IPS-18a (cell line): ENCODE data around the gene GFAP.

Experiments
- H3K27ac ChIP-seq: one replicate; pipeline ENCODE4 v1.5.1; 2013; ENCODE audit warnings: low read length
- H3K27me3 ChIP-seq: one replicate; pipeline ENCODE4 v1.6.1; 2013; ENCODE audit warnings: mild to moderate bottlenecking, low read length; ENCODE audit not compliant: control insufficient read depth, insufficient read depth
- H3K36me3 ChIP-seq: one replicate; pipeline ENCODE4 v1.6.1; 2013; ENCODE audit warnings: low read depth, low read length; ENCODE audit not compliant: control insufficient read depth
- H3K4me1 ChIP-seq: one replicate; pipeline ENCODE4 v1.6.1; 2013; ENCODE audit warnings: low read depth, low read length; ENCODE audit not compliant: control insufficient read depth
- H3K4me3 ChIP-seq: one replicate; pipeline ENCODE4 v1.5.1; 2013; ENCODE audit warnings: low read length
- H3K9ac ChIP-seq: one replicate; pipeline ENCODE4 v1.6.1; 2013; ENCODE audit warnings: mild to moderate bottlenecking, low read length, moderate library complexity
- H3K9me3 ChIP-seq: one replicate; pipeline ENCODE4 v1.6.1; 2013; ENCODE audit warnings: low read depth, low read length; ENCODE audit not compliant: control insufficient read depth

Gene GFAP

DNA sequence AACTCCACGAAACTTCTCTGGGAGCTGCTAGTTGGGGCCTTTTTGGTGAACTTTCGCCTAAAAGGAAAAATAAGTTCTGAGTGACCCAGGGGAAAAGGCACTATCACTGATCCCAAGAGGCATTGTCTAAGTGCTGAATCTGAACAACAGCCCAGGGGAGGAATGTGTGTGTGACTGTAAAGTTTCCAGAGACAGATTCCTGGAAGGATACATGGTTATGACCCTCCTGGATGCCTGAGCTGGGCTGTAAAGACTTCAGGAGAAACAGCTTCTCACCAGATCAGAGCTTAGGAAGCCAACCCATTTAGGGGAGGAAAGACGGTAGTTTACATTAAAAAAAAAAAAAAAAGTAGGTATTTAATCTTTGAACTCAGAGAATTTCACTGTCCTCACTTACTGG is 47.5 kb downstream of the GFAP start:
- no peak overlapping the region for H3K4me3 ChIP-seq
- no peaks in the 10 kb centered on the region for H3K4me1 ChIP-seq
- H3K27ac ChIP-seq, result no peak overlapping the region
- peaks cover 67% of the 10 kb centered on the region for H3K36me3 ChIP-seq
- no peaks in the 10 kb centered on the region for H3K27me3 ChIP-seq
- no peaks in the 10 kb centered on the region for H3K9me3 ChIP-seq
- no peak overlapping the region for H3K9ac ChIP-seq

DNA sequence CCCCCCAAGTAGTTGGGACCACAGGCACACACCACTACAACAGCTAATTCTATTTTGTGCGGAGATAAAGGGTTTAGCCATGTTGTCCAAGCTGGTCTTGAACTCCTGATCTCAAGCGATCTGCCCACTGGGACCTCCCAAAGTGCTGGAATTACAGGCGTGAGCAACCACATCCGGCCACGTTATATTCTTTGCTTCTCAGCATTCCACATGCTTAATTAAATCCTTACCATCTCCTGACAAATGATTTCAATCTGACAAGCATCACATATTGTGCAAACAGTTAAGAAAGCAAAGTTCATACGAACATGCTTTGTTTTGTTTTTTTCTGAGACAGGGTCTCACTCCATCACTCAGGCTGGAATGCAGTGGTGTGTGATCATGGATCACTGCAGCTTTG is 49.4 kb downstream of the GFAP start:
- no peak overlapping the region for H3K4me3 ChIP-seq
- H3K4me1 ChIP-seq, result no peaks in the 10 kb centered on the region
- H3K9ac ChIP-seq, result no peak overlapping the region
- H3K27ac ChIP-seq, result no peak overlapping the region
- peaks cover 65% of the 10 kb centered on the region for H3K36me3 ChIP-seq
- H3K27me3 ChIP-seq, result no peaks in the 10 kb centered on the region
- H3K9me3 ChIP-seq, result no peaks in the 10 kb centered on the region

- no peaks in the 10 kb centered on the region for H3K27me3 ChIP-seq
- H3K36me3 ChIP-seq, result peaks cover 70% of the 10 kb centered on the region
- H3K27ac ChIP-seq, result no peak overlapping the region
- H3K4me3 ChIP-seq, result no peak overlapping the region
- no peaks in the 10 kb centered on the region for H3K4me1 ChIP-seq
- H3K9me3 ChIP-seq, result no peaks in the 10 kb centered on the region
- H3K9ac ChIP-seq, result no peak overlapping the region
These were observed 50.1 kb downstream of the GFAP start for GRCh38 chr17:44865231-44865660.

DNA sequence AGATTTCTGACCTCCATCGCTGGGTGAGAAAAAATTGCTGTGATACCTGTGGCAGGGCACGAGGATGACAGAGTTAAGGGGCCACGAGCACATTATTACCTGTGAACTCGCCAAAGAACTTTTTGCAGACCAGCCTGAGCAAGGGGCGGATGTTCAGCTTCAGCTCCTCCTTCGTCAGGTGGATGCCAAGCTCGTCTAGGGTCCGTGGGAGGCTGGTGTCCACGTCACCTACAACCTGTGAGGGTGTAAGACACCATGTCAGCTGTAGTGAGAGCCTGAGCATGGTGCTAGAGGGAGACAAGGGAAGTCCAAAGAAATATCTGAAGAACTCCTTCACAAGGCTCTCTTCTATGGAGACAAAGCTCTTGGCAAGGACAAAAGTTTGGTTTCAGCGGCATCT is 50.5 kb downstream of the GFAP start:
- H3K36me3 ChIP-seq, result peaks cover 70% of the 10 kb centered on the region

GRCh38 chr17:44863061-44863918 is 52.0 kb downstream of the GFAP start:
- Histone ChIP-seq H3K9ac (no peak overlapping the region), H3K27ac (no peak overlapping the region), H3K4me1 (no peaks in the 10 kb centered on the region), H3K4me3 (no peak overlapping the region), H3K36me3 (peaks cover 71% of the 10 kb centered on the region), H3K27me3 (no peaks in the 10 kb centered on the region), H3K9me3 (no peaks in the 10 kb centered on the region)

More for the DNA sequence above, 50.5 kb downstream of the GFAP start:
- H3K27ac ChIP-seq, result no peak overlapping the region
- no peaks in the 10 kb centered on the region for H3K4me1 ChIP-seq
- no peaks in the 10 kb centered on the region for H3K27me3 ChIP-seq
- H3K4me3 ChIP-seq, result no peak overlapping the region
- no peaks in the 10 kb centered on the region for H3K9me3 ChIP-seq
- H3K9ac ChIP-seq, result no peak overlapping the region

- Histone ChIP-seq H3K36me3 (peaks cover 69% of the 10 kb centered on the region), H3K9me3 (no peaks in the 10 kb centered on the region), H3K27me3 (no peaks in the 10 kb centered on the region), H3K4me1 (no peaks in the 10 kb centered on the region), H3K4me3 (no peak overlapping the region), H3K27ac (no peak overlapping the region), H3K9ac (no peak overlapping the region)
These were observed 52.9 kb downstream of the GFAP start for GRCh38 chr17:44862278-44862914.

GRCh38 chr17:44859701-44860100 is 55.6 kb downstream of the GFAP start:
- Histone ChIP-seq H3K4me3 (no peak overlapping the region), H3K27me3 (no peaks in the 10 kb centered on the region), H3K4me1 (no peaks in the 10 kb centered on the region), H3K9me3 (no peaks in the 10 kb centered on the region), H3K9ac (no peak overlapping the region), H3K36me3 (peaks cover 91% of the 10 kb centered on the region), H3K27ac (no peak overlapping the region)

DNA sequence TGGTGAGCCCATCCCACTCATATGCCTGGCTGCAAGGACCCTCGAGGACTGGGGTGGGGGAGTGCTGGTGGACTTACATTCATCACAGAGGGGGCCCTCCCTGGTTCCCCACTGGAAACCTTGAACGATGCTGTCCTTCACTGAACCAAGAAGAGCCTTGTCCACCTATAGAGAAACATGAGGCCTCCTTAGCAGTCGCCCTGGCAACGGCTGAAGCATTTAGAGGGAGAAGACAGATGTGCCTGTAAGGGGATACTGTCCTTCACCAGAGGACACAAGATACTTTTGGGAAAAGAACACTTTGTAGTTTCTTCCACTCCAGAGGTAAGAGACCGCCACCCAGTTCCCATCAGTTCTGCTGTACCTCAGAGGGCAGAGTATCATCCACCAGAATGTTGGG is 61.1 kb downstream of the GFAP start:
- Histone ChIP-seq H3K4me3 (no peak overlapping the region), H3K9ac (no peak overlapping the region), H3K36me3 (peaks cover 78% of the 10 kb centered on the region), H3K4me1 (no peaks in the 10 kb centered on the region), H3K27ac (no peak overlapping the region), H3K27me3 (no peaks in the 10 kb centered on the region), H3K9me3 (no peaks in the 10 kb centered on the region)
